AG09309 (cell line): ENCODE measurements around the gene GLS.

Source experiments
- DNase-seq: peaks from one replicate; pipeline ENCODE4 v3.0.0-alpha.2; 2010; ENCODE audit warnings: low read depth
- H3K4me3 ChIP-seq: 2 replicates; pipeline ENCODE4 v1.5.1; 2011; ENCODE audit warnings: mild to moderate bottlenecking, low read depth, low read length, moderate library complexity; ENCODE audit not compliant: control insufficient read depth
- CTCF ChIP-seq: IDR thresholded peaks from 2 replicates; pipeline ENCODE4 v1.5.1; 2011; ENCODE audit warnings: mild to moderate bottlenecking, low read depth, low read length, inconsistent platforms; ENCODE audit not compliant: insufficient read depth, control insufficient read depth; ENCODE audit errors: missing control alignments

GLS gene

GRCh38 chr2:191001624-191002023 lies 121.0 kb downstream of the GLS start:
- no peak for DNase-seq
- no peak for TF ChIP-seq CTCF
- H3K4me3 ChIP-seq, result no peak overlapping the region

- no peak for DNase-seq
- H3K4me3 ChIP-seq, result no peak overlapping the region
- no peak for TF ChIP-seq CTCF
Observed at GRCh38 chr2:191003405-191004309, 123.0 kb downstream of the GLS start.

- H3K4me3 ChIP-seq, result no peak overlapping the region
- no peak for DNase-seq
- TF ChIP-seq CTCF, result no peak
Observed at GRCh38 chr2:191006297-191006696, 125.7 kb downstream of the GLS start.

GRCh38 chr2:191006997-191007783 lies 126.6 kb downstream of the GLS start:
- H3K4me3 ChIP-seq, result no peak overlapping the region
- no peak for TF ChIP-seq CTCF
- no peak for DNase-seq

- no peak for DNase-seq
- no peak for TF ChIP-seq CTCF
- no peak overlapping the region for H3K4me3 ChIP-seq
Observed at GRCh38 chr2:191008286-191008685, 127.7 kb downstream of the GLS start.

- H3K4me3 ChIP-seq, result no peak overlapping the region
- no peak for DNase-seq
- TF ChIP-seq CTCF, result no peak
Observed at GRCh38 chr2:191009541-191010374, 129.1 kb downstream of the GLS start.
